Fibroblast of lung (primary cell): ENCODE measurements around the gene DNAAF8. TPM values are rescaled to one million over a fixed set of nuclear protein-coding genes. Genes with fewer than 3 reads are reported as not detected.

Experiments
- DNase-seq, 2 donors: peaks; one replicate each; pipeline versions ENCODE4 v3.0.0 to v3.0.0-alpha.2; 2010; ENCODE audit warnings: low read depth in 2 of 2
- H2AFZ ChIP-seq: 2 replicates; pipeline ENCODE4 v1.5.1; 2012; ENCODE audit warnings: low read length, control low read depth, inconsistent platforms
- H3K27ac ChIP-seq: 2 replicates; pipeline ENCODE4 v1.5.1; 2011; ENCODE audit warnings: low read length, control low read depth; ENCODE audit not compliant: insufficient read depth
- H3K27me3 ChIP-seq: 2 replicates; pipeline ENCODE4 v1.5.1; 2011; ENCODE audit warnings: mild to moderate bottlenecking, low read length; ENCODE audit not compliant: control insufficient read depth, insufficient read depth
- H3K36me3 ChIP-seq: 2 replicates; pipeline ENCODE4 v1.5.1; 2011; ENCODE audit warnings: low read length; ENCODE audit not compliant: control insufficient read depth, insufficient read depth
- H3K4me1 ChIP-seq: 2 replicates; pipeline ENCODE4 v1.5.1; 2011; ENCODE audit warnings: low read length; ENCODE audit not compliant: control insufficient read depth, insufficient read depth; ENCODE audit errors: extremely low read depth
- H3K4me2 ChIP-seq: 2 replicates; pipeline ENCODE4 v1.5.1; 2011; ENCODE audit warnings: low read length, control low read depth; ENCODE audit not compliant: insufficient read depth; ENCODE audit errors: extremely low read depth
- H3K4me3 ChIP-seq, 4 experiments: fragments of 200-600 bp in 1 of 4; sonication (generic) in 1 of 4; replicated peaks in 1 of 4; 2 replicates each; pipeline ENCODE4 v1.5.1; 2011 to 2016; ENCODE audit warnings: low read length in 4 of 4, low read depth in 3 of 4, mild to moderate bottlenecking in 3 of 4, control low read depth in 2 of 4, inconsistent platforms in 1 of 4, mixed read lengths in 1 of 4; ENCODE audit not compliant: insufficient read depth in 1 of 4; ENCODE audit errors: control extremely low read depth in 1 of 4
- H3K79me2 ChIP-seq: 2 replicates; pipeline ENCODE4 v1.5.1; 2012; ENCODE audit warnings: mild to moderate bottlenecking, low read length, inconsistent platforms; ENCODE audit not compliant: control insufficient read depth, insufficient read depth
- H3K9ac ChIP-seq: 2 replicates; pipeline ENCODE4 v1.5.1; 2011; ENCODE audit warnings: mild to moderate bottlenecking, low read length, control low read depth; ENCODE audit not compliant: insufficient read depth
- H3K9me3 ChIP-seq: 2 replicates; pipeline ENCODE4 v1.5.1; 2012; ENCODE audit warnings: low read depth, low read length; ENCODE audit not compliant: control insufficient read depth, insufficient read depth
- H4K20me1 ChIP-seq: 2 replicates; pipeline ENCODE4 v1.5.1; 2011; ENCODE audit warnings: low read length; ENCODE audit not compliant: control insufficient read depth, insufficient read depth; ENCODE audit errors: extremely low read depth
- CTCF ChIP-seq, 2 donors: IDR thresholded peaks in 1 of 2; conservative IDR thresholded peaks in 1 of 2; 1 replicate in 1 of 2; 2 replicates in 1 of 2; pipeline ENCODE4 v1.5.1; 2011 to 2012; ENCODE audit warnings: low read length in 2 of 2, control low read depth in 1 of 2, inconsistent platforms in 1 of 2, low read depth in 1 of 2, mild to moderate bottlenecking in 1 of 2
- EZH2 ChIP-seq: IDR thresholded peaks from 2 replicates; pipeline ENCODE4 v1.5.1; 2012; ENCODE audit warnings: low read length, control low read depth, mild to moderate bottlenecking; ENCODE audit errors: missing control alignments
- polyA plus RNA-seq, 2 donors: library from polyadenylated mRNA; depleted of rRNA in 1 of 2; stranded (reverse) in 1 of 2; unstranded in 1 of 2; fragments of >200 nt; gene quantifications; 2 replicates each; pipeline ENCODE4 v1.2.1, GENCODE V29; 2011 to 2012; ENCODE audit warnings: missing spikeins in 1 of 2
- total RNA-seq: library from RNA; depleted of rRNA; stranded (reverse); fragments of >200 nt; gene quantifications from 2 replicates; pipeline ENCODE4 v1.2.1, GENCODE V29; 2014

Gene DNAAF8
- total and polyA plus RNA-seq, 2 donors (not counting 1 experiment from before 2014, with no cell fraction given): 0.50 to 0.95 TPM

- H3K4me3 ChIP-seq: no peak overlapping the region
- no peak overlapping the region for H3K9ac ChIP-seq
- H3K9me3 ChIP-seq: no peaks in the 10 kb centered on the region
- H3K27ac ChIP-seq: no peak overlapping the region
- no peak overlapping the region for H2AFZ ChIP-seq
- no peaks in the 10 kb centered on the region for H3K4me1 ChIP-seq
- no peak for DNase-seq
- H3K36me3 ChIP-seq: peaks cover 13% of the 10 kb centered on the region
- no peaks in the 10 kb centered on the region for H4K20me1 ChIP-seq
- no peaks in the 10 kb centered on the region for H3K79me2 ChIP-seq
- no peak overlapping the region for H3K4me2 ChIP-seq
- TF ChIP-seq EZH2: no peak
- TF ChIP-seq CTCF (conservative IDR thresholded peaks at IDR 0.05 in 1 of 2, IDR thresholded peaks at IDR 0.05 in 1 of 2; ENCODE audit: low read depth in 1 of 2, low read length in 2 of 2): no peak
- H3K27me3 ChIP-seq: no peaks in the 10 kb centered on the region
Observed at GRCh38 chr16:4748682-4749411, 14.5 kb downstream of the DNAAF8 start.

GRCh38 chr16:4749700-4750257, 15.4 kb downstream of the DNAAF8 start:
- H3K36me3 ChIP-seq: peaks cover 15% of the 10 kb centered on the region
- H3K4me1 ChIP-seq: no peaks in the 10 kb centered on the region
- TF ChIP-seq CTCF (conservative IDR thresholded peaks at IDR 0.05 in 1 of 2, IDR thresholded peaks at IDR 0.05 in 1 of 2; ENCODE audit: low read depth in 1 of 2, low read length in 2 of 2): no peak
- TF ChIP-seq EZH2: no peak
- H3K4me2 ChIP-seq: no peak overlapping the region
- no peaks in the 10 kb centered on the region for H3K79me2 ChIP-seq
- no peaks in the 10 kb centered on the region for H4K20me1 ChIP-seq
- no peaks in the 10 kb centered on the region for H3K27me3 ChIP-seq
- no peak overlapping the region for H3K9ac ChIP-seq
- no peak overlapping the region for H3K4me3 ChIP-seq
- H2AFZ ChIP-seq: no peak overlapping the region
- H3K27ac ChIP-seq: no peak overlapping the region
- DNase-seq: no peak
- no peaks in the 10 kb centered on the region for H3K9me3 ChIP-seq

- TF ChIP-seq EZH2 (no peak), CTCF (conservative IDR thresholded peaks at IDR 0.05 in 1 of 2, IDR thresholded peaks at IDR 0.05 in 1 of 2; ENCODE audit: low read depth in 1 of 2, low read length in 2 of 2) (no peak)
- DNase-seq: no peak
Observed at GRCh38 chr16:4750896-4751295, 16.6 kb downstream of the DNAAF8 start.

More at GRCh38 chr16:4750896-4751295, 16.6 kb downstream of the DNAAF8 start:
- H2AFZ ChIP-seq: no peak overlapping the region
- H3K27me3 ChIP-seq: no peaks in the 10 kb centered on the region
- no peaks in the 10 kb centered on the region for H4K20me1 ChIP-seq
- no peaks in the 10 kb centered on the region for H3K79me2 ChIP-seq
- H3K27ac ChIP-seq: no peak overlapping the region
- H3K4me1 ChIP-seq: no peaks in the 10 kb centered on the region
- H3K9ac ChIP-seq: no peak overlapping the region
- H3K9me3 ChIP-seq: no peaks in the 10 kb centered on the region
- H3K4me3 ChIP-seq: no peak overlapping the region
- peaks cover 15% of the 10 kb centered on the region for H3K36me3 ChIP-seq
- no peak overlapping the region for H3K4me2 ChIP-seq
